GM12878 (cell line): ENCODE results near the gene KRT6B. TPM values are rescaled to one million over a fixed set of nuclear protein-coding genes. Genes with fewer than 3 reads are reported as not detected.

Experiments
- ATAC-seq: fragments of 200-7000 bp; cut with Tn5 transposase; 3 replicates; pipeline ENCODE4 v1.9.1; 2020; ENCODE audit warnings: mild to moderate bottlenecking, moderate library complexity
- BruUV-seq: library from RNA; stranded (reverse); fragments of 400-500 nt; replicated peaks from 2 replicates; lab custom pipeline; 2021; lab: Mats Ljungman, UMichigan
- CTCF ChIA-PET: fragments of 300-600 bp; sonication (Branson Sonifier 250); formaldehyde crosslinking; extraction: SDS; loops from one replicate; lab custom pipeline; 2021; ENCODE audit warnings: inconsistent platforms; lab: Yijun Ruan, JAX
- POLR2A ChIA-PET: fragments of 350-600 bp; formaldehyde crosslinking; extraction: SDS; loops from one replicate; lab custom pipeline; 2021; ENCODE audit warnings: inconsistent platforms; lab: Charles Lee
- RAD21 ChIA-PET: fragments of 300-600 bp; sonication (Branson Sonifier 250); formaldehyde crosslinking; loops from one replicate; lab custom pipeline; 2023; ENCODE audit warnings: antibody characterized with exemption; ENCODE audit not compliant: unreplicated experiment; lab: Charles Lee
- SMC1A ChIA-PET: fragments of 300-600 bp; sonication (Branson Sonifier 250); formaldehyde crosslinking; loops from one replicate; lab custom pipeline; 2023; ENCODE audit not compliant: unreplicated experiment, uncharacterized antibody; lab: Charles Lee
- DNase-seq: peaks from one replicate; pipeline ENCODE4 v3.0.0-alpha.2; 2011; ENCODE audit warnings: low read depth, low spot score
- FAIRE-seq: peaks from 3 replicates; lab custom pipeline; 2011; peaks lifted over from hg19 to GRCh38; lab: Jason Lieb, UNC
- H2AFZ ChIP-seq: 2 replicates; pipeline ENCODE4 v1.6.0; 2011; ENCODE audit warnings: low read depth, low read length, control low read depth; ENCODE audit not compliant: control insufficient read depth
- H3K27ac ChIP-seq: 2 replicates; pipeline ENCODE4 v1.5.1; 2011; ENCODE audit warnings: control low read depth; ENCODE audit not compliant: control insufficient read depth, insufficient read depth
- H3K27me3 ChIP-seq, 2 experiments: replicated peaks in 1 of 2; 2 replicates each; pipeline versions ENCODE4 v1.6.0 to v1.6.1; 2011; ENCODE audit warnings: low read length in 1 of 2; ENCODE audit not compliant: control insufficient read depth in 2 of 2, insufficient read depth in 2 of 2
- H3K36me3 ChIP-seq, 2 experiments: 2 replicates each; pipeline ENCODE4 v1.5.1; 2011; ENCODE audit warnings: low read length in 1 of 2; ENCODE audit not compliant: control insufficient read depth in 2 of 2, insufficient read depth in 2 of 2
- H3K4me1 ChIP-seq: 2 replicates; pipeline ENCODE4 v1.6.1; 2011; ENCODE audit warnings: mild to moderate bottlenecking, low read length, moderate library complexity, mixed read lengths; ENCODE audit not compliant: control insufficient read depth, insufficient read depth
- H3K4me2 ChIP-seq: 2 replicates; pipeline ENCODE4 v1.6.0; 2011; ENCODE audit warnings: control low read depth; ENCODE audit not compliant: control insufficient read depth, insufficient read depth
- H3K4me3 ChIP-seq: fragments of 200-600 bp; sonication (generic); 2 replicates; pipeline ENCODE4 v1.5.1; 2016
- H3K79me2 ChIP-seq: 2 replicates; pipeline ENCODE4 v1.6.0; 2011; ENCODE audit warnings: low read length; ENCODE audit not compliant: control insufficient read depth, insufficient read depth
- H3K9ac ChIP-seq: 2 replicates; pipeline ENCODE4 v1.8.0; 2011; ENCODE audit warnings: low read length, control low read depth, mixed read lengths; ENCODE audit not compliant: control insufficient read depth, insufficient read depth
- H3K9me3 ChIP-seq: replicated peaks from 3 replicates; pipeline ENCODE4 v1.5.1; 2011; ENCODE audit warnings: mild to moderate bottlenecking, low read length; ENCODE audit not compliant: control insufficient read depth, insufficient read depth
- H4K20me1 ChIP-seq: 2 replicates; pipeline ENCODE4 v1.6.0; 2011; ENCODE audit not compliant: control insufficient read depth, insufficient read depth
- EZH2 ChIP-seq: IDR thresholded peaks from 2 replicates; pipeline ENCODE4 v1.6.1; 2012; ENCODE audit warnings: low read depth, mild to moderate bottlenecking, control low read depth, inconsistent platforms, low read length, borderline replicate concordance; ENCODE audit not compliant: control insufficient read depth
- FOS ChIP-seq: IDR thresholded peaks from 3 replicates; pipeline ENCODE4 v1.6.1; 2011; ENCODE audit warnings: borderline replicate concordance; ENCODE audit not compliant: insufficient read length; ENCODE audit errors: extremely low read depth
- HDAC6 ChIP-seq: fragments of 200-600 bp; sonication (generic); IDR thresholded peaks from one replicate; pipeline ENCODE4 v1.8.0; 2017; ENCODE audit warnings: antibody characterized with exemption; ENCODE audit not compliant: unreplicated experiment
- HDGF ChIP-seq: fragments of 450-650 bp; IDR thresholded peaks from 2 replicates; pipeline ENCODE4 v1.6.1; 2016; ENCODE audit warnings: antibody characterized with exemption
- MYC ChIP-seq: IDR thresholded peaks from 2 replicates; pipeline ENCODE4 v1.6.1; 2011; ENCODE audit warnings: mild to moderate bottlenecking, low read length, moderate library complexity, inconsistent platforms; ENCODE audit not compliant: insufficient read depth, insufficient replicate concordance, insufficient read length, severe bottlenecking
- NFYA ChIP-seq: IDR thresholded peaks from 2 replicates; pipeline ENCODE4 v1.6.1; 2011; ENCODE audit warnings: low read depth, mild to moderate bottlenecking, low read length, improper control_type of control experiment, borderline replicate concordance
- PAX5 ChIP-seq: IDR thresholded peaks from 2 replicates; pipeline ENCODE4 v1.6.1; 2011; ENCODE audit warnings: low read depth, low read length, borderline replicate concordance
- POU2F2 ChIP-seq: IDR thresholded peaks from 3 replicates; pipeline ENCODE4 v1.6.1; 2011; ENCODE audit warnings: low read depth, mild to moderate bottlenecking, low read length, borderline replicate concordance
- RAD51 ChIP-seq: fragments of 450-650 bp; IDR thresholded peaks from 2 replicates; pipeline ENCODE4 v1.6.1; 2016; ENCODE audit warnings: moderate library complexity, mild to moderate bottlenecking, inconsistent platforms
- WGBS: methylation state at CpG from one replicate; pipeline ENCODE4 v1.1.6; 2016; ENCODE audit warnings: low lambda C conversion rate; ENCODE audit not compliant: insufficient replicate concordance, insufficient coverage; ENCODE audit errors: missing lambda C conversion rate; 5-methylcytosine and 5-hydroxymethylcytosine counted together
- in situ Hi-C: fragments of 300-500 bp; cut with MboI; formaldehyde crosslinking; loops from 9 replicates; pipeline ENCODE4 v1.14.3; 2018; ENCODE audit warnings: mixed read lengths
- intact Hi-C: fragments of 100-400 bp; cut with micrococcal nuclease; formaldehyde crosslinking; loops from one replicate; pipeline ENCODE4 v1.14.2; 2022; ENCODE audit not compliant: unreplicated experiment
- polyA plus RNA-seq, 11 experiments: library from polyadenylated mRNA; depleted of rRNA in 4 of 11; unstranded in 6 of 11; stranded (reverse) in 5 of 11; fragments of >200 nt; fragmentation: Nextera tagmentation in 4 of 11; fragmentation: Illumina TruSeq in 1 of 11; extraction: Ambion mirVana in 4 of 11; extraction: Trizol in 1 of 11; gene quantifications; 1 replicate in 1 of 11; 2 replicates in 10 of 11; pipeline versions ENCODE4 v1.2.1 to v1.2.3, GENCODE V29; 2011 to 2016; ENCODE audit warnings: inconsistent platforms in 2 of 11, missing spikeins in 2 of 11, low read depth in 1 of 11
- total RNA-seq, 4 experiments: library from RNA; depleted of rRNA in 3 of 4; stranded (reverse); fragments of >200 nt in 3 of 4; fragmentation: Illumina TruSeq in 1 of 4; extraction: Trizol in 1 of 4; gene quantifications; 2 replicates each; pipeline versions ENCODE4 v1.2.1 to v1.2.3, GENCODE V29; 2013 to 2021
- TF ChIP-seq, protein P1 (sequence below): fragments of 450-650 bp; IDR thresholded peaks from 2 replicates; pipeline ENCODE4 v1.6.1; 2017; ENCODE audit warnings: mild to moderate bottlenecking, moderate library complexity
- TF ChIP-seq, protein P2 (sequence below): fragments of 450-650 bp; IDR thresholded peaks from 2 replicates; pipeline ENCODE4 v1.6.1; 2017; ENCODE audit warnings: mild to moderate bottlenecking, moderate library complexity
- TF ChIP-seq, protein P3 (sequence below): fragments of 150-350 bp; IDR thresholded peaks from 2 replicates; pipeline ENCODE4 v1.6.1; 2014; ENCODE audit warnings: mild to moderate bottlenecking, low read depth, low read length

The KRT6B gene
- total and polyA plus RNA-seq, 10 of the 15 experiments (the other 5 are each of a cell fraction or from before 2014, with no cell fraction given): 0.07 TPM; not detected in 9

DNA sequence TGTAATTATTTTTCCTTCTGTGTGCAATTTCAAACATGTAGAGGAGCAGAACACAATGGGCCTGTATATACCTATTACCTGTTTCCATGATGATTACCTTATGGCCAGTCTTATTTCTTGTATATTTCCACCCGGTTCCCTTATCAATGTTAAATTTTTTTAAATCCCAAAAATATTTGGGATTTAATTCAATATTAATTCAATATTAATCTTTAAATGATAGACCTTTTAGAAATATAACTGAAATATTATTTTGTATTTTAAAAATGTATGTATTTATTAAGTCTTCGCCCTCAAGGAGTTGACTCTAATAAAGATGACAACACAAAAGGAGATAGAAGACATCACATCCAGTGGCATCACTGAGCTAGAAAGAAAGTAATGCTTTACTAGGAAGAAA lies 22.3 kb upstream of the KRT6B start:
- TF ChIP-seq FOS (no peak), MYC (no peak), RAD51 (no peak), NFYA (no peak), HDGF (no peak), EZH2 (no peak), POU2F2 (no peak), HDAC6 (no peak), PAX5 (no peak)
- TF ChIP-seq, protein P1, sequence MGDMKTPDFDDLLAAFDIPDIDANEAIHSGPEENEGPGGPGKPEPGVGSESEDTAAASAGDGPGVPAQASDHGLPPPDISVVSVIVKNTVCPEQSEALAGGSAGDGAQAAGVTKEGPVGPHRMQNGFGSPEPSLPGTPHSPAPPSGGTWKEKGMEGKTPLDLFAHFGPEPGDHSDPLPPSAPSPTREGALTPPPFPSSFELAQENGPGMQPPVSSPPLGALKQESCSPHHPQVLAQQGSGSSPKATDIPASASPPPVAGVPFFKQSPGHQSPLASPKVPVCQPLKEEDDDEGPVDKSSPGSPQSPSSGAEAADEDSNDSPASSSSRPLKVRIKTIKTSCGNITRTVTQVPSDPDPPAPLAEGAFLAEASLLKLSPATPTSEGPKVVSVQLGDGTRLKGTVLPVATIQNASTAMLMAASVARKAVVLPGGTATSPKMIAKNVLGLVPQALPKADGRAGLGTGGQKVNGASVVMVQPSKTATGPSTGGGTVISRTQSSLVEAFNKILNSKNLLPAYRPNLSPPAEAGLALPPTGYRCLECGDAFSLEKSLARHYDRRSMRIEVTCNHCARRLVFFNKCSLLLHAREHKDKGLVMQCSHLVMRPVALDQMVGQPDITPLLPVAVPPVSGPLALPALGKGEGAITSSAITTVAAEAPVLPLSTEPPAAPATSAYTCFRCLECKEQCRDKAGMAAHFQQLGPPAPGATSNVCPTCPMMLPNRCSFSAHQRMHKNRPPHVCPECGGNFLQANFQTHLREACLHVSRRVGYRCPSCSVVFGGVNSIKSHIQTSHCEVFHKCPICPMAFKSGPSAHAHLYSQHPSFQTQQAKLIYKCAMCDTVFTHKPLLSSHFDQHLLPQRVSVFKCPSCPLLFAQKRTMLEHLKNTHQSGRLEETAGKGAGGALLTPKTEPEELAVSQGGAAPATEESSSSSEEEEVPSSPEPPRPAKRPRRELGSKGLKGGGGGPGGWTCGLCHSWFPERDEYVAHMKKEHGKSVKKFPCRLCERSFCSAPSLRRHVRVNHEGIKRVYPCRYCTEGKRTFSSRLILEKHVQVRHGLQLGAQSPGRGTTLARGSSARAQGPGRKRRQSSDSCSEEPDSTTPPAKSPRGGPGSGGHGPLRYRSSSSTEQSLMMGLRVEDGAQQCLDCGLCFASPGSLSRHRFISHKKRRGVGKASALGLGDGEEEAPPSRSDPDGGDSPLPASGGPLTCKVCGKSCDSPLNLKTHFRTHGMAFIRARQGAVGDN: no peak
- TF ChIP-seq, protein P2, sequence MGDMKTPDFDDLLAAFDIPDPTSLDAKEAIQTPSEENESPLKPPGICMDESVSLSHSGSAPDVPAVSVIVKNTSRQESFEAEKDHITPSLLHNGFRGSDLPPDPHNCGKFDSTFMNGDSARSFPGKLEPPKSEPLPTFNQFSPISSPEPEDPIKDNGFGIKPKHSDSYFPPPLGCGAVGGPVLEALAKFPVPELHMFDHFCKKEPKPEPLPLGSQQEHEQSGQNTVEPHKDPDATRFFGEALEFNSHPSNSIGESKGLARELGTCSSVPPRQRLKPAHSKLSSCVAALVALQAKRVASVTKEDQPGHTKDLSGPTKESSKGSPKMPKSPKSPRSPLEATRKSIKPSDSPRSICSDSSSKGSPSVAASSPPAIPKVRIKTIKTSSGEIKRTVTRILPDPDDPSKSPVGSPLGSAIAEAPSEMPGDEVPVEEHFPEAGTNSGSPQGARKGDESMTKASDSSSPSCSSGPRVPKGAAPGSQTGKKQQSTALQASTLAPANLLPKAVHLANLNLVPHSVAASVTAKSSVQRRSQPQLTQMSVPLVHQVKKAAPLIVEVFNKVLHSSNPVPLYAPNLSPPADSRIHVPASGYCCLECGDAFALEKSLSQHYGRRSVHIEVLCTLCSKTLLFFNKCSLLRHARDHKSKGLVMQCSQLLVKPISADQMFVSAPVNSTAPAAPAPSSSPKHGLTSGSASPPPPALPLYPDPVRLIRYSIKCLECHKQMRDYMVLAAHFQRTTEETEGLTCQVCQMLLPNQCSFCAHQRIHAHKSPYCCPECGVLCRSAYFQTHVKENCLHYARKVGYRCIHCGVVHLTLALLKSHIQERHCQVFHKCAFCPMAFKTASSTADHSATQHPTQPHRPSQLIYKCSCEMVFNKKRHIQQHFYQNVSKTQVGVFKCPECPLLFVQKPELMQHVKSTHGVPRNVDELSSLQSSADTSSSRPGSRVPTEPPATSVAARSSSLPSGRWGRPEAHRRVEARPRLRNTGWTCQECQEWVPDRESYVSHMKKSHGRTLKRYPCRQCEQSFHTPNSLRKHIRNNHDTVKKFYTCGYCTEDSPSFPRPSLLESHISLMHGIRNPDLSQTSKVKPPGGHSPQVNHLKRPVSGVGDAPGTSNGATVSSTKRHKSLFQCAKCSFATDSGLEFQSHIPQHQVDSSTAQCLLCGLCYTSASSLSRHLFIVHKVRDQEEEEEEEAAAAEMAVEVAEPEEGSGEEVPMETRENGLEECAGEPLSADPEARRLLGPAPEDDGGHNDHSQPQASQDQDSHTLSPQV: no peak
- TF ChIP-seq, protein P3, sequence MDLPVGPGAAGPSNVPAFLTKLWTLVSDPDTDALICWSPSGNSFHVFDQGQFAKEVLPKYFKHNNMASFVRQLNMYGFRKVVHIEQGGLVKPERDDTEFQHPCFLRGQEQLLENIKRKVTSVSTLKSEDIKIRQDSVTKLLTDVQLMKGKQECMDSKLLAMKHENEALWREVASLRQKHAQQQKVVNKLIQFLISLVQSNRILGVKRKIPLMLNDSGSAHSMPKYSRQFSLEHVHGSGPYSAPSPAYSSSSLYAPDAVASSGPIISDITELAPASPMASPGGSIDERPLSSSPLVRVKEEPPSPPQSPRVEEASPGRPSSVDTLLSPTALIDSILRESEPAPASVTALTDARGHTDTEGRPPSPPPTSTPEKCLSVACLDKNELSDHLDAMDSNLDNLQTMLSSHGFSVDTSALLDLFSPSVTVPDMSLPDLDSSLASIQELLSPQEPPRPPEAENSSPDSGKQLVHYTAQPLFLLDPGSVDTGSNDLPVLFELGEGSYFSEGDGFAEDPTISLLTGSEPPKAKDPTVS: no peak
- FAIRE-seq (no peak), DNase-seq (no peak), ATAC-seq (no peak)
- ChIA-PET SMC1A (no interaction called here), CTCF (no interaction called here), POLR2A (no interaction called here), RAD21 (no interaction called here)
- Histone ChIP-seq H3K9ac (no peak overlapping the region), H3K4me2 (no peak overlapping the region), H3K4me1 (no peaks in the 10 kb centered on the region), H3K36me3 (no peaks in the 10 kb centered on the region), H2AFZ (no peak overlapping the region), H3K9me3 (no peaks in the 10 kb centered on the region; the same call in 2 of the 3 replicates), H3K79me2 (no peaks in the 10 kb centered on the region), H3K27ac (no peak overlapping the region), H3K27me3 (no peaks in the 10 kb centered on the region; a peak in 1 of 4 replicates), H3K4me3 (no peak overlapping the region), H4K20me1 (no peaks in the 10 kb centered on the region)
- in situ Hi-C loops: no loop called here
- no TSS peak for BruUV-seq
- intact Hi-C loops: no loop called here
- WGBS: 30% methylated on average over 2 of the region's 2 CpGs
